ENCODE data around the gene ADAM12.

GRCh38 chr10:126222736-126223511, 165.4 kb downstream of the ADAM12 start:
- TF ChIP-seq RAD21 (IDR thresholded peaks at IDR 0.05; ENCODE audit: low read depth) (no peak), NFIC (IDR thresholded peaks at IDR 0.05) (no peak), TAF1 (IDR thresholded peaks at IDR 0.05; ENCODE audit: low read depth) (no peak), USF1 (IDR thresholded peaks at IDR 0.05) (no peak), TEAD4 (IDR thresholded peaks at IDR 0.05) (no peak)
